Activated naive CD4-positive, alpha-beta T cell treated with anti-CD3 and anti-CD28 coated beads, Interleukin-2, amount 50 U/mL, for 24 hours (primary cell): ENCODE data around the gene GPATCH3.

Experiments used
- H3K27ac Mint-ChIP-seq: one replicate; pipeline ENCODE4 v1.8.0; 2021; ENCODE audit warnings: mild to moderate bottlenecking, mixed read lengths
- H3K27me3 Mint-ChIP-seq: one replicate; pipeline ENCODE4 v1.8.0; 2021; ENCODE audit warnings: mixed read lengths
- H3K36me3 Mint-ChIP-seq: one replicate; pipeline ENCODE4 v1.8.0; 2021; ENCODE audit warnings: mixed read lengths
- H3K4me1 Mint-ChIP-seq: one replicate; pipeline ENCODE4 v1.8.0; 2021; ENCODE audit warnings: mixed read lengths
- H3K4me3 Mint-ChIP-seq: one replicate; pipeline ENCODE4 v1.8.0; 2021; ENCODE audit warnings: mild to moderate bottlenecking, mixed read lengths
- H3K9me3 Mint-ChIP-seq: one replicate; pipeline ENCODE4 v1.8.0; 2021; ENCODE audit warnings: mixed read lengths

The GPATCH3 gene

GRCh38 chr1:26922431-26922729 lies 22.1 kb upstream of the GPATCH3 start:
- Mint-ChIP-seq H3K4me3 (peak overlapping the region; percentile 97), H3K27me3 (no peaks in the 10 kb centered on the region), H3K9me3 (no peaks in the 10 kb centered on the region), H3K4me1 (peaks cover 40% of the 10 kb centered on the region), H3K27ac (peak overlapping the region; percentile 92), H3K36me3 (peaks cover 15% of the 10 kb centered on the region)

- Mint-ChIP-seq H3K4me1 (peaks cover 36% of the 10 kb centered on the region), H3K9me3 (no peaks in the 10 kb centered on the region), H3K4me3 (peak within 1 kb of the TSS; percentile 97), H3K27me3 (no peaks in the 10 kb centered on the region), H3K36me3 (peaks cover 12% of the 10 kb centered on the region), H3K27ac (peak within 1 kb of the TSS; percentile 98)
These were observed 21.5 kb upstream of the GPATCH3 start, which contains the start of gene NUDC for GRCh38 chr1:26921540-26922430. TSS of gene NUDC (plus strand) at chr1:26921743. CDS start at chr1:26921849, 106 bp downstream.

- H3K36me3 Mint-ChIP-seq: peaks cover 12% of the 10 kb centered on the region
- peak overlapping the region; percentile 98 for H3K27ac Mint-ChIP-seq
- peaks cover 34% of the 10 kb centered on the region for H3K4me1 Mint-ChIP-seq
- H3K27me3 Mint-ChIP-seq: no peaks in the 10 kb centered on the region
- H3K9me3 Mint-ChIP-seq: no peaks in the 10 kb centered on the region
- peak overlapping the region; percentile 97 for H3K4me3 Mint-ChIP-seq
These were observed 20.9 kb upstream of the GPATCH3 start for GRCh38 chr1:26921126-26921539.

GRCh38 chr1:26915204-26915842 lies 15.1 kb upstream of the GPATCH3 start:
- H3K36me3 Mint-ChIP-seq: no peaks in the 10 kb centered on the region
- no peak overlapping the region for H3K27ac Mint-ChIP-seq
- no peak overlapping the region for H3K4me3 Mint-ChIP-seq
- H3K27me3 Mint-ChIP-seq: no peaks in the 10 kb centered on the region
- peaks cover 2% of the 10 kb centered on the region for H3K4me1 Mint-ChIP-seq
- H3K9me3 Mint-ChIP-seq: no peaks in the 10 kb centered on the region

GRCh38 chr1:26913754-26914619 lies 13.7 kb upstream of the GPATCH3 start, which contains the start of gene NR0B2:
TSS of gene NR0B2 (minus strand) at chr1:26913975. CDS start at chr1:26913940, 35 bp downstream.
- no peak within 1 kb of the TSS for H3K4me3 Mint-ChIP-seq
- H3K27ac Mint-ChIP-seq: no peak within 1 kb of the TSS
- H3K36me3 Mint-ChIP-seq: no peaks in the 10 kb centered on the region
- no peaks in the 10 kb centered on the region for H3K27me3 Mint-ChIP-seq
- no peaks in the 10 kb centered on the region for H3K9me3 Mint-ChIP-seq
- H3K4me1 Mint-ChIP-seq: no peaks in the 10 kb centered on the region

GRCh38 chr1:26913389-26913753 lies 13.1 kb upstream of the GPATCH3 start:
- H3K27me3 Mint-ChIP-seq: no peaks in the 10 kb centered on the region
- H3K27ac Mint-ChIP-seq: no peak overlapping the region
- H3K9me3 Mint-ChIP-seq: no peaks in the 10 kb centered on the region
- no peaks in the 10 kb centered on the region for H3K36me3 Mint-ChIP-seq
- H3K4me3 Mint-ChIP-seq: no peak overlapping the region
- no peaks in the 10 kb centered on the region for H3K4me1 Mint-ChIP-seq

GRCh38 chr1:26912147-26912490 lies 11.9 kb upstream of the GPATCH3 start:
- Mint-ChIP-seq H3K4me1 (no peaks in the 10 kb centered on the region), H3K27me3 (no peaks in the 10 kb centered on the region), H3K27ac (no peak overlapping the region), H3K9me3 (no peaks in the 10 kb centered on the region), H3K4me3 (no peak overlapping the region), H3K36me3 (no peaks in the 10 kb centered on the region)

- Mint-ChIP-seq H3K4me1 (no peaks in the 10 kb centered on the region), H3K27me3 (no peaks in the 10 kb centered on the region), H3K9me3 (no peaks in the 10 kb centered on the region), H3K4me3 (no peak overlapping the region), H3K27ac (no peak overlapping the region), H3K36me3 (no peaks in the 10 kb centered on the region)
These were observed 11.3 kb upstream of the GPATCH3 start for GRCh38 chr1:26911399-26912146.

GRCh38 chr1:26910343-26911160 lies 10.3 kb upstream of the GPATCH3 start:
- no peaks in the 10 kb centered on the region for H3K4me1 Mint-ChIP-seq
- H3K9me3 Mint-ChIP-seq: no peaks in the 10 kb centered on the region
- no peaks in the 10 kb centered on the region for H3K36me3 Mint-ChIP-seq
- no peak overlapping the region for H3K27ac Mint-ChIP-seq
- no peak overlapping the region for H3K4me3 Mint-ChIP-seq
- H3K27me3 Mint-ChIP-seq: no peaks in the 10 kb centered on the region

- no peaks in the 10 kb centered on the region for H3K9me3 Mint-ChIP-seq
- no peaks in the 10 kb centered on the region for H3K4me1 Mint-ChIP-seq
- H3K4me3 Mint-ChIP-seq: no peak overlapping the region
- H3K27ac Mint-ChIP-seq: no peak overlapping the region
- no peaks in the 10 kb centered on the region for H3K27me3 Mint-ChIP-seq
- H3K36me3 Mint-ChIP-seq: no peaks in the 10 kb centered on the region
These were observed 9.7 kb upstream of the GPATCH3 start for GRCh38 chr1:26909951-26910342.

- H3K36me3 Mint-ChIP-seq: no peaks in the 10 kb centered on the region
- H3K4me3 Mint-ChIP-seq: no peak overlapping the region
- no peak overlapping the region for H3K27ac Mint-ChIP-seq
- H3K9me3 Mint-ChIP-seq: no peaks in the 10 kb centered on the region
- H3K27me3 Mint-ChIP-seq: no peaks in the 10 kb centered on the region
- H3K4me1 Mint-ChIP-seq: peaks cover under 1% of the 10 kb centered on the region
These were observed 7.0 kb upstream of the GPATCH3 start for GRCh38 chr1:26907071-26907917.

GRCh38 chr1:26900815-26901511 lies 696 bp upstream of the GPATCH3 start:
- H3K27me3 Mint-ChIP-seq: no peaks in the 10 kb centered on the region
- H3K27ac Mint-ChIP-seq: peak overlapping the region; percentile 99
- H3K4me1 Mint-ChIP-seq: peaks cover 37% of the 10 kb centered on the region

GRCh38 chr1:26897351-26897750 lies 2.9 kb downstream of the GPATCH3 start:
- Mint-ChIP-seq H3K9me3 (no peaks in the 10 kb centered on the region), H3K27me3 (no peaks in the 10 kb centered on the region), H3K4me3 (no peak overlapping the region), H3K36me3 (peaks cover 13% of the 10 kb centered on the region), H3K27ac (no peak overlapping the region), H3K4me1 (peaks cover 36% of the 10 kb centered on the region)

More at GRCh38 chr1:26900815-26901511, 696 bp upstream of the GPATCH3 start:
- no peaks in the 10 kb centered on the region for H3K9me3 Mint-ChIP-seq
- peak overlapping the region; percentile 97 for H3K4me3 Mint-ChIP-seq
- H3K36me3 Mint-ChIP-seq: peaks cover 5% of the 10 kb centered on the region
